ENCODE data around the gene ZFP3. TPM values are rescaled to one million over a fixed set of nuclear protein-coding genes. Genes with fewer than 3 reads are reported as not detected.

ZFP3 gene
- total and polyA plus RNA-seq, 2 experiments from 2014 or later = 0.55 to 1.6 TPM

GRCh38 chr17:5135726-5136579 lies 57.7 kb downstream of the ZFP3 start:
- H3K36me3 Mint-ChIP-seq (ENCODE audit: low read depth) = no peaks in the 10 kb centered on the region
- Histone ChIP-seq H3K9me2 (ENCODE audit: insufficient read depth) (no peaks in the 10 kb centered on the region), H3K4me3 (no peak overlapping the region), H4K20me1 (replicated peaks; ENCODE audit: insufficient read depth) (no peaks in the 10 kb centered on the region), H2AFZ (no peak overlapping the region), H3K36me3 (ENCODE audit: insufficient read depth) (no peaks in the 10 kb centered on the region), H3K27me3 (ENCODE audit: insufficient read depth) (no peaks in the 10 kb centered on the region), H3K79me2 (replicated peaks; ENCODE audit: insufficient read depth) (no peaks in the 10 kb centered on the region), H3K4me2 (no peak overlapping the region), H3F3A (replicated peaks; ENCODE audit: low read depth) (no peaks in the 10 kb centered on the region), H3K27ac (ENCODE audit: low read depth) (no peak overlapping the region), H3K4me1 (ENCODE audit: insufficient read depth) (no peaks in the 10 kb centered on the region)
- TF ChIP-seq ZNF114 (CRISPR knock-in tag; IDR thresholded peaks at IDR 0.05) = no peak
- TF ChIP-seq EZH2 (IDR thresholded peaks at IDR 0.05; ENCODE audit: low read depth, unreplicated experiment) = no peak
- TF ChIP-seq ETS1 (IDR thresholded peaks at IDR 0.05) = no peak
- TF ChIP-seq ZNF331 (CRISPR knock-in tag; IDR thresholded peaks at IDR 0.05; ENCODE audit: low read depth) = no peak
- TF ChIP-seq EZH2phosphoT487 (IDR thresholded peaks at IDR 0.05; ENCODE audit: unreplicated experiment) = no peak
- no peak for TF ChIP-seq CTCF (conservative IDR thresholded peaks at IDR 0.05; ENCODE audit: low read depth in 2 of 2)
- TF ChIP-seq JUNB (IDR thresholded peaks at IDR 0.05; ENCODE audit: unreplicated experiment) = no peak
- TF ChIP-seq NANOG (IDR thresholded peaks at IDR 0.05; ENCODE audit: borderline replicate concordance) = no peak
- TF ChIP-seq STAT1 (IDR thresholded peaks at IDR 0.05; ENCODE audit: unreplicated experiment) = no peak
- no peak for TF ChIP-seq CREB1 (CRISPR knock-in tag; IDR thresholded peaks at IDR 0.05; ENCODE audit: low read depth)
- no peak for TF ChIP-seq REST (IDR thresholded peaks at IDR 0.05; ENCODE audit: unreplicated experiment)
- TF ChIP-seq ZNF462 (CRISPR knock-in tag; IDR thresholded peaks at IDR 0.05) = no peak
- TF ChIP-seq POLR2AphosphoS5 (IDR thresholded peaks at IDR 0.05; ENCODE audit: low read depth) = no peak
- DNase-seq (ENCODE audit: low spot score) (no peak), ATAC-seq (no peak)
- peaks cover 6% of the 10 kb centered on the region for H3K27me3 Mint-ChIP-seq (ENCODE audit: insufficient read depth, low read depth, poor library complexity)
- no peak overlapping the region for H3K4me3 Mint-ChIP-seq
- no peaks in the 10 kb centered on the region for H3K4me1 Mint-ChIP-seq
- no peaks in the 10 kb centered on the region; the same call in 2 of the 3 replicates for H3K9me3 Mint-ChIP-seq
- H3K27ac Mint-ChIP-seq = no peak overlapping the region

Data from GM23338 (cell line).